Measurements from ENCODE around the gene COL5A1. TPM values are rescaled to one million over a fixed set of nuclear protein-coding genes. Genes with fewer than 3 reads are reported as not detected.

COL5A1 gene
- total RNA-seq, 1 experiment from 2014 or later = not detected

GRCh38 chr9:134696433-134696832 lies 54.8 kb downstream of the COL5A1 start:
- H3K27me3 Mint-ChIP-seq (ENCODE audit: insufficient read depth, unreplicated experiment) = peaks cover 19% of the 10 kb centered on the region
- H3K27ac Mint-ChIP-seq (ENCODE audit: low read depth, unreplicated experiment) = no peak overlapping the region
- no peak for TF ChIP-seq CTCF (IDR thresholded peaks at IDR 0.05; ENCODE audit: unreplicated experiment)
- ChIA-PET POLR2A (no interaction called here), CTCF (interaction anchor here (0.9 to 2.5 kb wide), 4 partner anchors 43 to 717 kb away, joined by 3 to 32 read pairs (median 6); no protein-coding TSS in a partner anchor)
- no peaks in the 10 kb centered on the region for H3K4me1 Mint-ChIP-seq (ENCODE audit: insufficient read depth, unreplicated experiment)
- no peaks in the 10 kb centered on the region for H3K9me3 Mint-ChIP-seq (ENCODE audit: unreplicated experiment)
- H3K4me3 Mint-ChIP-seq (ENCODE audit: unreplicated experiment) = no peak overlapping the region
- H3K36me3 Mint-ChIP-seq (ENCODE audit: insufficient read depth, unreplicated experiment) = no peaks in the 10 kb centered on the region
- BruUV-seq (replicated peaks) = no TSS peak
- no peak for DNase-seq (ENCODE audit: unreplicated experiment)
- intact Hi-C loops (cut with micrococcal nuclease) = loop anchor here (5.0 kb wide), 1 partner anchor 716 kb away; no protein-coding TSS in a partner anchor

GRCh38 chr9:134698111-134698510 lies 56.5 kb downstream of the COL5A1 start:
- no TSS peak for BruUV-seq (replicated peaks)
- peaks cover 11% of the 10 kb centered on the region for H3K27me3 Mint-ChIP-seq (ENCODE audit: insufficient read depth, unreplicated experiment)
- POLR2A ChIA-PET = interaction anchor here (1.0 kb wide), 1 partner anchor 41 kb away, joined by 3 read pairs; no protein-coding TSS in a partner anchor
- no peak for DNase-seq (ENCODE audit: unreplicated experiment)
- TF ChIP-seq CTCF (IDR thresholded peaks at IDR 0.05; ENCODE audit: unreplicated experiment) = no peak
- no peak overlapping the region for H3K4me3 Mint-ChIP-seq (ENCODE audit: unreplicated experiment)
- H3K27ac Mint-ChIP-seq (ENCODE audit: low read depth, unreplicated experiment) = no peak overlapping the region
- no peaks in the 10 kb centered on the region for H3K9me3 Mint-ChIP-seq (ENCODE audit: unreplicated experiment)
- no peaks in the 10 kb centered on the region for H3K36me3 Mint-ChIP-seq (ENCODE audit: insufficient read depth, unreplicated experiment)
- CTCF ChIA-PET = interaction anchor here (0.6 to 3.5 kb wide), 16 partner anchors 9 to 715 kb away, joined by 3 to 32 read pairs (median 4); no protein-coding TSS in a partner anchor
- H3K4me1 Mint-ChIP-seq (ENCODE audit: insufficient read depth, unreplicated experiment) = peaks cover 7% of the 10 kb centered on the region
- intact Hi-C loops (cut with micrococcal nuclease) = loop anchor here (1.0 to 5.0 kb wide), 2 partner anchors 41 to 714 kb away; no protein-coding TSS in a partner anchor

GRCh38 chr9:134698587-134699342 lies 57.2 kb downstream of the COL5A1 start:
- peak; percentile 57 for DNase-seq (ENCODE audit: unreplicated experiment)
- BruUV-seq (replicated peaks) = no TSS peak
- Mint-ChIP-seq H3K27ac (ENCODE audit: low read depth, unreplicated experiment) (no peak overlapping the region), H3K9me3 (ENCODE audit: unreplicated experiment) (no peaks in the 10 kb centered on the region), H3K27me3 (ENCODE audit: insufficient read depth, unreplicated experiment) (peaks cover 5% of the 10 kb centered on the region), H3K4me1 (ENCODE audit: insufficient read depth, unreplicated experiment) (peaks cover 10% of the 10 kb centered on the region), H3K36me3 (ENCODE audit: insufficient read depth, unreplicated experiment) (no peaks in the 10 kb centered on the region), H3K4me3 (ENCODE audit: unreplicated experiment) (no peak overlapping the region)
- intact Hi-C loops (cut with micrococcal nuclease) = loop anchor here (1.0 to 5.0 kb wide), 2 partner anchors 41 to 714 kb away; no protein-coding TSS in a partner anchor
- ChIA-PET POLR2A (interaction anchor here (1.0 kb wide), 1 partner anchor 40 kb away, joined by 3 read pairs; no protein-coding TSS in a partner anchor), CTCF (interaction anchor here (0.6 to 3.5 kb wide), 14 partner anchors 9 to 714 kb away, joined by 3 to 32 read pairs (median 4); no protein-coding TSS in a partner anchor)
- peak; percentile 97 for TF ChIP-seq CTCF (IDR thresholded peaks at IDR 0.05; ENCODE audit: unreplicated experiment)

- no TSS peak for BruUV-seq (replicated peaks)
- ChIA-PET CTCF (interaction anchor here (0.6 to 3.5 kb wide), 4 partner anchors 9 to 40 kb away, joined by 3 to 22 read pairs (median 5); no protein-coding TSS in a partner anchor), POLR2A (no interaction called here)
- H3K36me3 Mint-ChIP-seq (ENCODE audit: insufficient read depth, unreplicated experiment) = no peaks in the 10 kb centered on the region
- TF ChIP-seq CTCF (IDR thresholded peaks at IDR 0.05; ENCODE audit: unreplicated experiment) = no peak
- H3K4me1 Mint-ChIP-seq (ENCODE audit: insufficient read depth, unreplicated experiment) = peaks cover 10% of the 10 kb centered on the region
- no peak overlapping the region for H3K27ac Mint-ChIP-seq (ENCODE audit: low read depth, unreplicated experiment)
- no peaks in the 10 kb centered on the region for H3K27me3 Mint-ChIP-seq (ENCODE audit: insufficient read depth, unreplicated experiment)
- H3K9me3 Mint-ChIP-seq (ENCODE audit: unreplicated experiment) = no peaks in the 10 kb centered on the region
- no peak for DNase-seq (ENCODE audit: unreplicated experiment)
- no peak overlapping the region for H3K4me3 Mint-ChIP-seq (ENCODE audit: unreplicated experiment)
- intact Hi-C loops (cut with micrococcal nuclease) = loop anchor here (5.0 kb wide), 1 partner anchor 713 kb away; no protein-coding TSS in a partner anchor
These were observed 57.7 kb downstream of the COL5A1 start for GRCh38 chr9:134699343-134699740.

All from MCF 10A (cell line).